NCI-H2227 (cell line): ENCODE measurements around the gene HLA-DMA.

Experiments used
- DNase-seq: peaks from one replicate; lab custom pipeline; 2025; ENCODE audit not compliant: unreplicated experiment; lab: John Stamatoyannopoulos, UW

HLA-DMA gene

DNA sequence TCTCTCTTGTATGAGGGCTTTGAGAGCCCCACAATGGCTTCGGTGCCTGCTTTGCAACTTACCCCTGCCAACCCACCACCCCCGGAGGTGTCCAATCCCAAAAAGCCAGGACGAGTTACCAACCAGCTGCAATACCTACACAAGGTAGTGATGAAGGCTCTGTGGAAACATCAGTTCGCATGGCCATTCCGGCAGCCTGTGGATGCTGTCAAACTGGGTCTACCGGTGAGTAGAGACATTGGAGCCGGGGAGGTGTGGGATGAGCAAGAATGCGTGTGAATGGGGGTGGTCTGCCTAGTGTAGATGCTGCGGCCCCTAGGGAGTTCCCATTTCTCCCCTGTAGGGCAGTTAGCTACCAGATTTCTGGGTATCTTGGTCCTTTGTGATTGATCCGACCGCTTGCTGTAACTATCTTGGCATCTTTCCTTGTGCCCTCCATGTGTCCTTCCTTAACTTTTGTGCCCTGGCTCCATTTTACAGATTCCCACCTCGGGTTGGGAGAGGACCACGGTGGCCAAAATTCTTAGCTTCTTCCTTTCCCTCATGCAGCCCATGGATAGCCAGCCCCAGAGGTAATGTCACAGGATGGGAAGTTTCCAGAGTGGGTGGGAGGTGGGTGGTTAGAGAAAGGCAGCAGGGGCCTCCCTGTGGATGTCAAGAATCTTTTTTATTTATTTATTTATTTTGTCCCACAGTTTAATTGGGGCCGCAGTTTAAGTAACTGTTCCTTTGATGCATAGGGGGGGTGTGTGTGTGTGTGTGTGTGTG lies 21.8 kb upstream of the HLA-DMA start:
- DNase-seq: no peak

DNA sequence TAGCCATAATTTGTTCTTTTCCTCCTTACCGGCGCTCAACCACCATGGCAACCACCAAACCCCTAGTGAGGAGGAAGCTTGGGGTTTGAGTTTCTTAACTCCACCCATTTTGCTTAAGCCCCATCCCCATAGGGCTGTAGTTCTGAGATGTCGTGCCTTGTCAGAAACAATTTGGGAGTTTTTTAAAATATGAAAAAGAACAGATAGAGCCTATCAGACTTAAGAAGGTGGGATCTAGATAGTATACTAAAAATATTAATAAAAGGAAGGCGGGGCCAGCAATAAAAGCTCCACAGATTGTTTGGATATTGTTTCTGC lies 21.1 kb upstream of the HLA-DMA start:
- DNase-seq: peak; percentile 30

DNA sequence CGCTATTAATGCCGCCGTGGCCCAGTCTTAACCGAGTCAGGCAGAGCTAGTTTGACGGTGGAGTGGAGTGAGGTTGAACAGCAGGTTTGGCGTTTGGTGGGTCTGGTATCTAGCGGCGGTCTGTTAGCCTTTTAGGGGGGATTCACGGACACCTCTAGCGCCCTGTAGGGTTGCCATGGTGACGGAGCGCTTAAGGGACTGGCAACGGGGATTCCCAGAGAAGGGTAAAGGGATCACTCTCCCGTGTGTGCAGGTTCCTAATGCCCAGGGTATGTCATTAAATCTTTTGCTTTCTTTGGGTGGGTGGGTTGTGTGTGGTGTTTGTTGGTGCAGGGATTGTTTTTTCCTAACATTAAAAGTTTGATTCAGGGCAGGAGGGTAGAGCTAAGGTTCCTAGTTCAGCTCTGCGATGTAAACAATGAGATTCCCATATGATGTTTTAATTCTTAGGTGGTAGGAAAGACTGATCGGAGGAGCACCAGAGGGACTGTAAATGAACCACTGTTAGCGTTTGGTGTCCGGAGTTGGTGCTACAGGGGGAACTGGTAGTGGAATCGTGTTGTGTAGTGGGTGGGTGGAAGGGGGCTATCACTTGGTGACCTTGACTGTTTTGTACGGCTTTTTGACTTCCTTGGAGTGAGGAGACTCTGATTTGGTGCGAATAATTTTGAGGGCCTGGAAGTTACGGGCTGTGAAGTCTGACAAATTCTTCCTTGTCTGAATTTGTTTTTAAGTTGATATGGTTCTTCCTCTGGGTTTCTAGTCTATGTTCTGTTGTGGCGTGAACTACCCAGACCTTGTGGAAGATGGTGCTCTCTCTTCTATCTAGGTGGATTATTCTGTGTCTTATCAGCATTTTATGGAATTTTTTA lies 20.5 kb upstream of the HLA-DMA start:
- peak; percentile 77 for DNase-seq

DNA sequence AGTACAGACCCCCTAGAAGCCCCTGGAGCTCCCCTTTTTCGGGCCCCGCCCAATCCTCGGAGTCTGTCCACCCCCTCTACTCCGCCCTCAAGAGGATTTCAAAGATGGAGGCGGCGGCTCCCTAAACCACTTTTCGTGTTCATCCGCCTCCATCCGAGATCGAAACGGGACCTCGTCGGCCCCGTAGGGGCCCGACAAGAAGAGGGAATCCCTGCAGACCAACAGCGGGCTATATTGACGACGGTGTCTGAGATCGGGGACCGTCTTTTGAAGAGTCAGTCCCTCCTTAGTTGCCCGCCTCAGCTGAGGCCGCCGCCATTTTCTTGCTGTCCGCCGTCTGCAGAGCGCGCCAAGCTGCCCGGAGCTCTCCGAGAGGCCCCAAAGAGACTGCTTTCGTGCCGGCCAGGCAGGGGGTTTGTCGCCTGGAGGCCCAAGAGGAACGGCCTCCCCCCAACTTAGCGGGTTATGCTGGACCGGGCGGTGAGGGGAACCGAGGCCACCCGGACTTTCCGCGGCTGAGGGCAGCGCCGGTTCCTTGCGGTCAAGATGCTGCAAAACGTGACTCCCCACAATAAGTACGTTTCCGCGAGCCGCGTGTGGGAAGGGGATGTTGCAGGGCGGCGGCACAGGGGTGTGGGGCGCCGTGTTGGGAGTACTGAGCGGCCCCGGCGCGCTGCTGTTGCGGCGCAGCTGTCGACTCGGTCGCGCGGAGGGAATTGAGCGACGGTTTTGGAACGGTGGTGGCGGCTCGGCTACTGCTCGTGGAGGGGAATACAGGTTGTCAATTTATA lies 19.7 kb upstream of the HLA-DMA start:
- DNase-seq: peak; percentile 56

DNA sequence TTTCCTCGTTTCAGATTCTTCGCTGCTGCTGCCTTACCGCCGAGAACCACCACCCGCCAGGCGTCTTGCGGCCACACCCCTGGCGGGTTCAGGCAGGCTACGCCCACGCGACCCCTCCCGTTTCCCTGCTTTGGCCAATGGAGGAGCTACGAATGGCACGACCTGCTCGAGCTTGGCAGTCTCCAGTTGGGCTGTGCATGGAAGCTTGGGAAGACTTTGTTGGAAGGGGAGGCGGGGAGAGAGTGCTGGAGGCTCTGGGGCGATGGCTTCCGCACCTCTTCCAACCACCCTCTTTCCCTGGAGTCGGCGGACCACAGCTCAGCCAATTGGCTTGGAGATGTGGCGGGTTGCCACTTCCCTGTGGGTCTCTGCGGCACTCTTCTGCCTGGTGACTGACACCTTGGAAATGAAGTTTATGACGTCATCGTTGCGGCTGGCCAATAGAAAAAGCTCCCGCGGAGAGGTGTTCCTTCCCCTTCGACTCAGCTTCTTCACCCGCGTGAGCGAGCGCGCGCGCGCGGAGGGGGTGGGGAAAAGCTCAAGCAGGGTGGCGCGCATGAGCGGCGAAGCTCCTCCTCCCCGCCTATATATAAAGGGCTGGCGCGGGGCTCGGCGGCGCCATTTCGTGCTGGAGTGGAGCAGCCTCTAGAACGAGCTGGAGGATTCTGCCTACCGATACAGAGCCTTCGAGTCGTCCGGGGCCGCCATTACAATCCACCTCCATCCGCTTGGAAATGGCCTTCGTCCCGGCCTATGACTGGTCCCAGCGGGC lies 18.9 kb upstream of the HLA-DMA start:
- DNase-seq: peak; percentile 100

DNA sequence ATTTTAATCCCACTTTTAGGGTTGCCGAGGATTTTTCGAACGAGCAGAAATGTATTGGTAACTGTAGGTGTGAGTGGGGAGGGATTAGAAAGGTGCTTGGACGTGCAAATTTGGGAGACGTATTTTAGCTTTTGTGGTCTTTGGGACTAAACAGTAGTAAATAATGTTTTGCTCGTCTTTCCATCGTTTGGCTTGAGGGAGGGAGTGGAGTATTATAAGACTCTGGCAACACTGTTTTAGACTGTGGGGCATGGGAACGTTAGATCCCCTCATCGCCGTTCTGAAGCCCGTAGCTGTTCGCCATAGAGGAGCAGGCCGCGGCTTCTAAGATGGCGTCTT lies 18.3 kb upstream of the HLA-DMA start:
- no peak for DNase-seq

DNA sequence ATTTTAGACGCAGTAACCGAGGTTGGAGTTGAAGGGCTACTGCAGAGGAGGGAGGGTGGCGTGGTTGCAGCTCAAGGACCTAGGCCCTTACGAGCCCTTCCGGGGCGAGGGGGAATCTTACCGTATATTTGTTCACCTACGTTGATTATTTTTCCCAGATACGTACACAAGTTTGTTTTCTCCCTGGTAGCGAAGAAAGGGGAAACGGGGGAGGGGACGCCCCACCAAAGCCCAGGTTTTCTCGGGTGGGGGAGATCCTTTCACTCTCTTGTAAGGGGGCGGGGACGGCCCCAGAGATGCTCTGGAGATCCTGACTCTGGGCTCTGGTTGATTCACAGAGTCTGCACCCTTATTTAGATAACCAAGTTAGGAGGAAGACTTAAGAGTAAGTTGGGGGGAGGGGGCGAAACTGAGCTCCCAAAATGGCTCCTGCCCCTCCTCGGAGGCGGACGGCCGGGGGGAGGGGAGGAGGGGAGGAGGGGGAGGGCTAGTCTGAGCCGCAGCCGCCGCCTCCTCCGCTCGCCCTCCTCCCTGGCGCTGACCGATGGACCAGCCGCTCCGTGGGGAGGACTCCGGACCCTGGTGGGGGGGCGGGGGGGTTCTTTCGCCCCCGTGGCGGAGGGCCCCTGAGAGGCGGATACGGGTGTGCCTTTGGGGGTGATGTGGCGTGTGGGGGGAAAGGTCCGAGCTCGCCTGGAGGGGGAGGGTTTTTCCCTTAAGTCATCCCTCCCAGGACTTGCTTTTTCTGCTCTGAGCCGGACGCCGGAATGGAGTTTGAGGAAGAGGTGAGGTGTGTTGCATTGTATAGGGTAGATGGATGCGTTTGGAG lies 17.7 kb upstream of the HLA-DMA start:
- peak; percentile 87 for DNase-seq

DNA sequence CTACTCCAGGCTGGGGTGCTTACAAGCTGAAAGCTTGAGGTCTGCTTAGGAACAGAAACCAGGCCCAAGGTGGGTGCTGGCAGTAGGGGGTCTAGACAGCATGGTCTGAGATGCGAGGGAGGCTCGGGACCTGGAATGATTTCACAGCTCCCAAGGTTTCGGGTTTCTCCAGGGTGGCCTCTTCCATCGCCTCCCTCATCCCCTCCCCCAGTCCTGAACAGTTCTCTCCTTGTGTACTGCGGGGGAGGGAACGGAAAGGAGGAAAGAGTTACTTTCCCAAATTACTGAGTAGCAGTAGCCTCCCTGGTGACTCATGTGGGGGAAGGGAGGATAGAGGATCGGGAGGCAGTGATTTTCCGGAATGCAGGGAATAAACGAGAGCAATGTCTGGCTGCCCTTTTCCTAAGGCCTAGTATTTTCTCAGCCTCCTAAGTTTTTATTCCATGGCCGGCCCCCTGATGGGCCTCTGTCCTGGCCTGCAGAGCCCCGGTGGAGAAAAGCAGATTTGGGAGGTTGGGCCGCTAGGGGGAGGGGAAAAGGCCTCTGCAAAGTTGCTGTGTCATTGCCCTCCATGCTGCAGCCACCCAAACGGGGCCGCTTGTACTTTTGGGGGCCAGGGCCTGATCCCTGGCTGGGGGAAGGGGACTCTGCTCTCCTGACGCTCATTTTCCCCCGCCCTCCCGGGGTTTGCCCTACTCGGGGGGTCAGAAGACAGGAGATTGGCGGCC lies 17.0 kb upstream of the HLA-DMA start:
- DNase-seq: peak; percentile 82

DNA sequence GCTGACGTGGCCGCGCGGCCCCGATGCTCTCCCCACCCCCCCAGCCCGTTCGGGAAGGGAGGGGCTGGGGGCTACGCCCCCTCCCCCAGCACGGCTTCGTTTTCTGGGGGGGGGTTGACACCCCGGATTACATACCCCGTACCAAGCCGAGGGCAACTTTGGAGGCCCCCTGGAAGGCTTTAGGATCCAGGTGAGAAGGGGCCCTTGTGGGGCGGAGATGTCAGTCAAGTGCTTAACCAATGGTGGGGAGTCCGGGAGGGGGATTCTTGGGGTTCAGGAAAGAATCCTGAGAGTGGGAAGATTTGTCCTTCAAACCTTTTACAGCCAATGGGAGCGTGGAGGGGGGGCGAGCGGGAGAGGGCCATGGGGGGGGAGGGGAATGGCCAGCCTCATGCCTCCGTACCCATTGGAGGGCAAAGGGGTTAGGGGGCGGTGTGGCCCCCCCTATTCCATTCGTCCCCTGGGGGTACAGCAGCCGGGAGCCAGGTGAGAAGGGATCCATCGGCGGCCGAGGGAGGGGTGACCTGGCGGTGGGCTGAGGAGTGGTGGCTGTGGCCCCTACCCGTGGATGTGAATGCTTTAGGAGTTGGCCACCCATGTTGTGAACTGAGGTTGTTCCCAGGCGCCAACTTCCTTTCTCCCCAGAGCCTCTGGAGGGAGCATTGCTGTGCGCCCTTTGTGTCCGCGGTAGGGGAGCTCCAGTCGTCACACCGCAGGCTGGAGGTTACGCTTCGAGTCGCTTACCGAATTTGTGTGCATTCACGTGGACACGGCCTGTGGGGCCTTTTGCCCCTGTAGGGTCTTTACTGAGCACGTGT lies 16.2 kb upstream of the HLA-DMA start:
- peak; percentile 90 for DNase-seq

DNA sequence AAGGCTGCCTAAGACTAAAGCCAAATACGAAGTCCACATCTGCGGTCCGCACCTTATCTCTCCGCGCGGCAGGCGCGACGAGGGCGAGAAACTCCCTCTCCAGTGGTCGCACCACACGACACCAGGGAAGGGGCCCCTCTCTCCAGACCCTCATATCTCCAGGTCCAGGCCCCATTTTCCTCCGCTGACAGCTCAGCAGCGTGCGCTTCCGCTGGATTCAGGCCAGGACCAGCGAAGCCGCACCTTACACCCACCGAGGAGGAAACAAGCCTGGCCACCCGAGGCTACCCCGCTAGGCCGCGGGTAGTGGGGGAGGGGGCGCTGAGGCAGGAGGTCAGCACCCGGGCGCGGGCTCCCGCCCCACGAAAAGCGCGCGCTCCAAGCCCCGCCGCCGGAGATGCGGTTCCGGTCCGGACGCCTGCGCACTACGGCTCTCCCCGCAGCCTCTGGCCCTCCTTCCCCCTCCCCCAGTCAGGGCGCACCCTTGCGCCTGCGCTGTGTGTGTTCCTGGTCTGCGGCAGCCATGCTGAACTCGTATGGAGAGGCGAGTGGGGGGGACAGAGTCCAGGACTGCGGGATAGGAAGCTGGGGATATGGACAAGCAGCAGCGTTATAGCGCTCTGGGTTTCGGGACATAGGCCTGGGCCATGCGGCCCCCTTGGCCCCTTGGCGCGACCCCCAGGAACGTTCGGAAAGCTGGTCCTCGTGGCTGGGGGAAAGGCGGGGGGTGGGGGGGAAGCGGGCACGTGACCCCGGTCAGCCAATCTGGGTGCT lies 15.4 kb upstream of the HLA-DMA start, which contains the start of gene BRD2:
Gene BRD2 (plus strand): TSS at position 502 of the 774 bp plus-strand sequence. CDS start 4,305 bp downstream, outside the sequence.
- DNase-seq: peak; percentile 97

DNA sequence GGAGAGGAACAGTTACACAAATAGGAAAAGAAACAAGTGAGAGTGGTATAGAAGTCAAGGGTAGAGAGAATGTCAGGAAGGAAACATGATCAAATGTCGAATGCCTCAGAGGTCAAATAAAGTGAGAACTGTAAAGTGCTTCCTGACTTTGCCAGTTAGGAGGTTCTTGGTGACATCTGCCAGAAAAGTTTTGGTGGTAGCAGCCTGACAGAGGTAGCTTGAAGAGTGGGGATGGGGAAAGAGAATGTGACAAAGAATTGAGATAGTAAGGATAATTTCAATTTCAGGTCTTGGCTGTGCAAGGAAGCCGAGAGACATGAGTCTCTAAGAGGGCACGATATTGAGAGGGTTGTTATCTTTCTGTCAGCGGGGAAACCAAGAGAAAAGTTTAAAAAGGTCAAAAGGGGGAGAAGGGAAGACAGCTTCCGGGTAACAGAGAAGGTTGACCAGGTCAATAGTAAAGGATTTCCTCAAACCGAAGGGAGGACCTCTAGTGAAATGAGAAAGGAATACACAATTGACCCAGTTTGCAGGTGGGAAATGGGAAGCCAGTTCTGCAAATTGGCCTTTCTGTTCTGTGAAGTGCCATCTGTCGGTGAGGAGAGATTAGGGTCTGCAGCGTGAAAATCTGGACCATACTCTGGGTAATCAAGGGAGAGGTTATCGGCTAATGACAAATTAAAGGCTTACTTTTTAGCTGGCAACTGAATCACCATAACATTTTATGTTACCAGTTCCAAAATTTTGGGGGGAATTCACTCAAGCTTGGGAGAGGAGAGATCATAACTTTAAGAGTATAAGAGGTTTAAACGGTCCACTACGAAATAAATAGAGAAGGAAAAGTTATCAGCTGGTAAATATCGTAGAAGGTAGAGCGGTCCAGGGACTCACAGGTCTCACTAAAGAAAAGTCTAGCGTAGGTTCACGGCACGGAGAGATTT lies 14.5 kb upstream of the HLA-DMA start:
- peak; percentile 61 for DNase-seq

DNA sequence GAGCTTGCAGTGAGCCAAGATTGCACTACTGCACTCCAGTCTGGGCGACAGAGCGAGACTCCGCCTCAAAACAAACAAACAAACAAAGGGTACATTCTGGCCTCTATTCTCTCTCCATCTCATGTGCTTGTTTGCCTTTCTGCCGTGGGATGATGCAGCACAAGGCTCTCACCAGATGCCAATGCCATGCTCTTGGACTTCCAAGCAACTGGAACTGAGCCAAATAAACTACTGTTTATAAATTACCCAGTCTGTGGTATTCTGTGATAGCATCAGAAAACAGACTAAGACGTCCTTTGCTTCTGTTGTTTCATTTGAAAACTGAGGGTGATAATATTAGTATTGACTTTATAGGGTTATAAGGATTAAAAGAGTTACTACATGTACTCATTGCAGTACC lies 11.9 kb upstream of the HLA-DMA start:
- DNase-seq: no peak

DNA sequence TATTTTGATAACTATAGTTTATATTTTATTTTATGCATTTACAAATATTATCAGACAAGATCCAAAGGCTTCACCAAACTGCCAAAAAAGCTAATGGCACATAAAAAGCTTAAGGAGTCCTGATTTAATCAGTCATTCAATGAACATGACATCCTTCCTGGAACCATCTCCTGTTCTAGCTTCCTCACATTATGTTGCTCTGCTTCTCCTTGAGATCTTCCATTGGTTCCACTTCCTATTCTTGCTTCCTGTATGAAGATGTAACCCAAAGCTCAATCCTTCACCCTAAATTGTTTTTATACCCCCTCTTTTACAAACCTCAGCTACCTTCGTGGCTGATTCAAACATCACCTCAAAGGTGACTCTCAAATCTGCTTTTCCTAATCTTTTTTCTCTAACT lies 11.0 kb upstream of the HLA-DMA start:
- DNase-seq: no peak

DNA sequence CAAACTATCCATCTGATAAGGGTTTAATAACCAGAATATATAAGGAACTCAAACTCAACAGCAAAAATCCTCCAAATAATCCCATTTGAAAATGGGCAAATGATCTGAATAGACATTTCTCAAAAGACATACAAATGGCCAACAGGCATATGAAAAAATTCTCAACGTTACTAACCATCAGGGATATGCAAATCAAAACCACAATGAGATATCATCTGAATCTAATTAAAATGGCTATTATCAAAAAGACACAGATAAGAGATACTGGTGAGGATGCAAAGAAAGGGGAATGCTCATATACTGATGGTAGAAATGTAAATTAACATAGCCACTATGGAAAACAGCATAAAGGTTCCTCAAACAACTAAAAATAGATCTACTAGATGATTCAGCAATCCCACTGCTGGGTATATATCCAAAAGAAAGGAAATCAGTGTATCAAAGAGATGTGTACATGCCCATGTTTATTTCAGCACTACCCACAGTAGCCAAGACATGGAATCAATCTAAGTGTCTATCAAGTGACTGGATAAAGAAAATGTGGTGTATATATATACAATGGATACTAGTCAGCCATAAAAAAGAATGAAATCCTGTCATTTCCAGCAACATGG lies 9.4 kb upstream of the HLA-DMA start:
- DNase-seq: no peak

DNA sequence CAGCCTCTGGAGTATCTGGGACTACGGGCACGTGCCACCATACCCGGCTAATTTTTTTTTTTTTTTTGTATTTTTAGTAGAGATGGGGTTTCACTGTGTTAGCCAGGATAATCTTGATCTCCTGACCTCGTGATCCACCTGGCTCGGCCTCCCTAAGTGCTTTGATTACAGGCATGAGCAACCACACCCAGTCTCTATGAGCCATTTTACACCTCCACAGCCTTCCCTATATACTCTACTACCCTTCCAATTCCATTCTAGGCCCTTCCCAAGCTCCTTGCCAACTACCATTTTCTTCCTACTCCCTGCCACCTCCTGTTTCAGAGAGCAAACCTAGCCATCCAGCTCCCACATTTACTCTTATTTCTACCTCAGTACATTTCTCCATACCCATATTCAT lies 7.7 kb upstream of the HLA-DMA start:
- no peak for DNase-seq

DNA sequence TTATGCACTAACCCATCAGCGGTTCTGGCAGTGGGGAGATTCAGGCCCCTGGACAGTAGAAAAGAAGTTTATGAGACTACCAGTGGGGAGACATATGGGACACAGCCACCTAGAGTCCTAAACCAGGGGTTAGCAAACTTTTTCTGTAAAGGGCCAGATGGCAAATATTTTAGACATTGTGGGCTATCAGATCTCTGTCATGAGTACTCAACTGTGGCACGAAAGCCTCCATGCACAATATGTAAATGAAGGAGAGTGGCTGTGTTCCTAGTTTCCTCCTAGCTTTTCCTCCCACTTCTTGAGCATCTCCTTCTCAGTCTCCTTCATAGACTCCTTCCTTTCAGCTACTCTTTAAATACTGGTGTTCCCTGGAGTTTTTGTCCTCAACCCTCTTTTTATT lies 3.3 kb upstream of the HLA-DMA start:
- DNase-seq: no peak
